CD14-positive monocyte (primary cell): ENCODE results near the gene SEC23A. TPM values are rescaled to one million over a fixed set of nuclear protein-coding genes. Genes with fewer than 3 reads are reported as not detected.

Source experiments
- DNase-seq, 3 donors: peaks; one replicate each; pipeline ENCODE4 v3.0.0-alpha.2; 2011 to 2022
- H2AFZ ChIP-seq: 2 replicates; pipeline ENCODE4 v1.6.0; 2012; ENCODE audit warnings: mild to moderate bottlenecking, low read depth, low read length, inconsistent platforms; ENCODE audit not compliant: insufficient read depth, poor library complexity, severe bottlenecking
- H3K27ac ChIP-seq, 2 donors: 1 replicate in 1 of 2; 2 replicates in 1 of 2; pipeline ENCODE4 v1.5.1; 2012 to 2013; ENCODE audit warnings: low read length in 2 of 2, control low read depth in 1 of 2, inconsistent platforms in 1 of 2, low read depth in 1 of 2, mild to moderate bottlenecking in 1 of 2
- H3K27me3 ChIP-seq, 2 donors: one replicate each; pipeline versions ENCODE4 v1.6.0 to v1.6.1; 2011 to 2013; ENCODE audit warnings: low read length in 2 of 2; ENCODE audit not compliant: control insufficient read depth in 2 of 2, insufficient read depth in 2 of 2
- H3K36me3 ChIP-seq, 2 donors: replicated peaks in 1 of 2; 1 replicate in 1 of 2; 2 replicates in 1 of 2; pipeline versions ENCODE4 v1.5.1 to v1.6.1; 2012 to 2013; ENCODE audit warnings: low read length in 2 of 2, control low read depth in 1 of 2, inconsistent platforms in 1 of 2, mild to moderate bottlenecking in 1 of 2; ENCODE audit not compliant: insufficient read depth in 2 of 2, control insufficient read depth in 1 of 2
- H3K4me1 ChIP-seq, 2 donors: 1 replicate in 1 of 2; 2 replicates in 1 of 2; pipeline versions ENCODE4 v1.5.1 to v1.6.1; 2012 to 2013; ENCODE audit warnings: low read length in 2 of 2, control low read depth in 1 of 2, inconsistent platforms in 1 of 2, mild to moderate bottlenecking in 1 of 2, moderate library complexity in 1 of 2; ENCODE audit not compliant: insufficient read depth in 2 of 2, control insufficient read depth in 1 of 2
- H3K4me2 ChIP-seq: replicated peaks from 2 replicates; pipeline ENCODE3; 2012; ENCODE audit warnings: low read length, moderate library complexity, mild to moderate bottlenecking; ENCODE audit not compliant: poor library complexity, severe bottlenecking; ENCODE audit errors: extremely low read depth
- H3K4me3 ChIP-seq, 3 experiments: fragments of 200-600 bp in 1 of 3; sonication (generic) in 1 of 3; replicated peaks in 1 of 3; 1 replicate in 2 of 3; 2 replicates in 1 of 3; pipeline ENCODE4 v1.5.1; 2011 to 2013; ENCODE audit warnings: low read length in 3 of 3, mild to moderate bottlenecking in 3 of 3, control low read depth in 2 of 3, low read depth in 2 of 3, inconsistent platforms in 1 of 3, moderate library complexity in 1 of 3
- H3K79me2 ChIP-seq: 2 replicates; pipeline ENCODE4 v1.6.0; 2012; ENCODE audit warnings: mild to moderate bottlenecking, control low read depth, inconsistent platforms, low read length, moderate library complexity; ENCODE audit not compliant: insufficient read depth
- H3K9ac ChIP-seq: 2 replicates; pipeline ENCODE4 v1.6.0; 2017; ENCODE audit warnings: low read length, mild to moderate bottlenecking; ENCODE audit not compliant: insufficient read depth, poor library complexity, severe bottlenecking
- H3K9me3 ChIP-seq, 2 donors: replicated peaks in 1 of 2; 1 replicate in 1 of 2; 2 replicates in 1 of 2; pipeline versions ENCODE4 v1.5.1 to v1.6.1; 2012 to 2013; ENCODE audit warnings: low read length in 2 of 2, control low read depth in 1 of 2; ENCODE audit not compliant: control insufficient read depth in 1 of 2, insufficient read depth in 1 of 2
- H4K20me1 ChIP-seq: 2 replicates; pipeline ENCODE4 v1.6.0; 2012; ENCODE audit warnings: mild to moderate bottlenecking, low read length, control low read depth, moderate library complexity; ENCODE audit not compliant: insufficient read depth
- H3K27ac Mint-ChIP-seq, 7 donors: one replicate each; pipeline ENCODE4 v1.8.0; 2020; ENCODE audit warnings: mild to moderate bottlenecking in 7 of 7, mixed read lengths in 7 of 7, moderate library complexity in 6 of 7, inconsistent platforms in 2 of 7
- H3K27me3 Mint-ChIP-seq, 3 donors: one replicate each; pipeline ENCODE4 v1.8.0; 2021 to 2022; ENCODE audit warnings: low read depth in 3 of 3, mild to moderate bottlenecking in 3 of 3, mixed read lengths in 3 of 3, moderate library complexity in 3 of 3, inconsistent platforms in 1 of 3
- H3K36me3 Mint-ChIP-seq, 2 donors: one replicate each; pipeline ENCODE4 v1.8.0; 2020; ENCODE audit warnings: mixed read lengths in 2 of 2, inconsistent platforms in 1 of 2, mild to moderate bottlenecking in 1 of 2
- H3K4me1 Mint-ChIP-seq: one replicate; pipeline ENCODE4 v1.8.0; 2020; ENCODE audit warnings: mild to moderate bottlenecking, mixed read lengths
- H3K4me3 Mint-ChIP-seq, 2 donors: one replicate each; pipeline ENCODE4 v1.8.0; 2020; ENCODE audit warnings: mild to moderate bottlenecking in 2 of 2, mixed read lengths in 2 of 2, moderate library complexity in 1 of 2
- H3K9me3 Mint-ChIP-seq, 7 donors: one replicate each; pipeline ENCODE4 v1.8.0; 2020 to 2022; ENCODE audit warnings: mixed read lengths in 7 of 7, mild to moderate bottlenecking in 6 of 7, moderate library complexity in 6 of 7, inconsistent platforms in 2 of 7
- WGBS: methylation state at CpG from one replicate; pipeline ENCODE4 v1.1.5; 2013; ENCODE audit warnings: missing lambda C conversion rate; ENCODE audit not compliant: insufficient coverage; 5-methylcytosine and 5-hydroxymethylcytosine counted together
- intact Hi-C, 2 donors: fragments of 100-400 bp; cut with micrococcal nuclease; formaldehyde crosslinking; loops; one replicate each; pipeline versions ENCODE4 v1.15.0 to v1.15.1; 2023
- polyA plus RNA-seq, 3 donors: library from polyadenylated mRNA; depleted of rRNA in 1 of 3; unstranded in 2 of 3; stranded (reverse) in 1 of 3; fragments of 300-500 nt in 2 of 3; fragments of >200 nt in 1 of 3; fragmentation: Illumina TruSeq in 2 of 3; gene quantifications; 1 replicate in 2 of 3; 2 replicates in 1 of 3; pipeline ENCODE4 v1.2.3, GENCODE V29; 2012 to 2021
- TF ChIP-seq, protein P1 (sequence below): fragments of 200-600 bp; IDR thresholded peaks from one replicate; pipeline ENCODE4 v1.8.0; 2022; ENCODE audit warnings: antibody characterized with exemption, mild to moderate bottlenecking

SEC23A gene
- polyA plus RNA-seq, 3 donors: 13.8 to 37.3 (median 36.4) TPM

DNA sequence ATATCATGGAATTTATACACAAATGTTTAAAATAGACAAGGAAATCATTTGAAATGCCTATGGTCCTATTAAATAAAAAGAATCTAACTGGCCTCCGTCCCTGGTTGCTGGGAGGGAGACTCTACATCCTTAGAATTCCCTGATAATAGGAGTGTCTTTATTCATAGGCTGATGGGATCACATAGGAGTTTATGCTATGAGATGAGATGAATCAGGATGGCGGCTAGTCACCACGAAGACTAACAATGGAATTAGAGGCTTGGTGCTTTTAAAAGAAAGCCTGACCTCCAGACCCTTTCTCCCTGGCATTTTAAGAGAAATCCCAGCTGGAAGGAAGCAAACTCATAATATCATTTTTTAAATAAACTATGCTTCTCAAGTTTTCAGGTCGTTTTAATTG lies 69.7 kb downstream of the SEC23A start:
- H3K36me3 Mint-ChIP-seq: peaks cover 43 to 48% of the 10 kb centered on the region in 2 donors
- no peak overlapping the region for H3K4me3 Mint-ChIP-seq
- H3K4me1 ChIP-seq: no peaks in the 10 kb centered on the region
- peaks cover 69 to 90% of the 10 kb centered on the region in 2 donors for H3K36me3 ChIP-seq
- no peaks in the 10 kb centered on the region for H3K9me3 ChIP-seq
- no peak overlapping the region for H3K27ac ChIP-seq
- no peaks in the 10 kb centered on the region for H3K79me2 ChIP-seq
- no peaks in the 10 kb centered on the region for H3K27me3 ChIP-seq
- no peak overlapping the region for H3K27ac Mint-ChIP-seq
- TF ChIP-seq, protein P1, sequence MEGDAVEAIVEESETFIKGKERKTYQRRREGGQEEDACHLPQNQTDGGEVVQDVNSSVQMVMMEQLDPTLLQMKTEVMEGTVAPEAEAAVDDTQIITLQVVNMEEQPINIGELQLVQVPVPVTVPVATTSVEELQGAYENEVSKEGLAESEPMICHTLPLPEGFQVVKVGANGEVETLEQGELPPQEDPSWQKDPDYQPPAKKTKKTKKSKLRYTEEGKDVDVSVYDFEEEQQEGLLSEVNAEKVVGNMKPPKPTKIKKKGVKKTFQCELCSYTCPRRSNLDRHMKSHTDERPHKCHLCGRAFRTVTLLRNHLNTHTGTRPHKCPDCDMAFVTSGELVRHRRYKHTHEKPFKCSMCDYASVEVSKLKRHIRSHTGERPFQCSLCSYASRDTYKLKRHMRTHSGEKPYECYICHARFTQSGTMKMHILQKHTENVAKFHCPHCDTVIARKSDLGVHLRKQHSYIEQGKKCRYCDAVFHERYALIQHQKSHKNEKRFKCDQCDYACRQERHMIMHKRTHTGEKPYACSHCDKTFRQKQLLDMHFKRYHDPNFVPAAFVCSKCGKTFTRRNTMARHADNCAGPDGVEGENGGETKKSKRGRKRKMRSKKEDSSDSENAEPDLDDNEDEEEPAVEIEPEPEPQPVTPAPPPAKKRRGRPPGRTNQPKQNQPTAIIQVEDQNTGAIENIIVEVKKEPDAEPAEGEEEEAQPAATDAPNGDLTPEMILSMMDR: no peak
- no peak overlapping the region for H3K4me3 ChIP-seq
- H3K4me2 ChIP-seq: no peak overlapping the region
- no peaks in the 10 kb centered on the region for H4K20me1 ChIP-seq
- DNase-seq: no peak
- no peak overlapping the region for H2AFZ ChIP-seq
- H3K4me1 Mint-ChIP-seq: peaks cover 4% of the 10 kb centered on the region
- no peak overlapping the region for H3K9ac ChIP-seq
- no peaks in the 10 kb centered on the region for H3K27me3 Mint-ChIP-seq
- 100% methylated on average over 2 of the region's 4 CpGs for WGBS
- peaks cover 0 to 1% (median 0%) of the 10 kb centered on the region in 7 donors for H3K9me3 Mint-ChIP-seq
- intact Hi-C loops: no loop called here

DNA sequence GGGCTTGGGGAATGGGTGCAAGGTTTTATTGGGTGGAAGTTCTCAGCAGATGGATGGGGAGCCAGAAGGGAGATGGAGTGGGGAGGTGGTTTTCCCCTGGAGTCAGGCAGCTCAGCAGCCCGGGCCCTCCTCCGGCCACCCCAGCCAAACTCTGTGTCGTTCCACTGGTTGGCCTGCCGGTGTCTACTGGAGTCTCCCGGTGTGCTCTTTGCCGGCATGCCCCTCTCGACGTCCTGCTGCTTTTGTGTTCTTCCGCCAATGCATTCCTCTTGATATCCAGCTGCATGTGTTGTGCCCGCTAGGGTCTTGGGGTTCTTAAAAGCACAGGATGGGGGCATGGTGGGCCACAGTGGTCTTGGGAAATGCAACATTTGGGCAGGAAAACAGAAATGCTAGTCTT lies 72.8 kb downstream of the SEC23A start:
- Histone ChIP-seq H3K36me3 (peaks cover 40 to 58% of the 10 kb centered on the region in 2 donors), H3K4me3 (no peak overlapping the region), H4K20me1 (no peaks in the 10 kb centered on the region), H3K4me2 (no peak overlapping the region), H3K9me3 (no peaks in the 10 kb centered on the region), H3K27me3 (no peaks in the 10 kb centered on the region), H3K79me2 (no peaks in the 10 kb centered on the region), H3K4me1 (no peaks in the 10 kb centered on the region), H3K27ac (no peak overlapping the region), H2AFZ (no peak overlapping the region), H3K9ac (no peak overlapping the region)
- DNase-seq: no peak
- peaks cover 0 to 1% (median 0%) of the 10 kb centered on the region in 7 donors for H3K9me3 Mint-ChIP-seq
- H3K27ac Mint-ChIP-seq: peak overlapping the region in 3 of 7 donors; percentile 14 to 31 (median 27)
- no peak overlapping the region for H3K4me3 Mint-ChIP-seq
- H3K36me3 Mint-ChIP-seq: peaks cover 42 to 50% of the 10 kb centered on the region in 2 donors
- intact Hi-C loops: no loop called here
- TF ChIP-seq, protein P1: no peak
- no peaks in the 10 kb centered on the region for H3K27me3 Mint-ChIP-seq
- 96% methylated on average over 10 of the region's 10 CpGs for WGBS
- peaks cover 4% of the 10 kb centered on the region for H3K4me1 Mint-ChIP-seq
